ENCODE measurements around the gene POLR2I. TPM values are rescaled to one million over a fixed set of nuclear protein-coding genes. Genes with fewer than 3 reads are reported as not detected.

The POLR2I gene
- total RNA-seq, 1 donor from 2014 or later: 88.5 TPM

GRCh38 chr19:36100476-36100875 lies 14.2 kb downstream of the POLR2I start:
- no peak for DNase-seq (ENCODE audit: low read depth)
- no peak for TF ChIP-seq CTCF (conservative IDR thresholded peaks at IDR 0.05; ENCODE audit: low read depth, low read length)

DNA sequence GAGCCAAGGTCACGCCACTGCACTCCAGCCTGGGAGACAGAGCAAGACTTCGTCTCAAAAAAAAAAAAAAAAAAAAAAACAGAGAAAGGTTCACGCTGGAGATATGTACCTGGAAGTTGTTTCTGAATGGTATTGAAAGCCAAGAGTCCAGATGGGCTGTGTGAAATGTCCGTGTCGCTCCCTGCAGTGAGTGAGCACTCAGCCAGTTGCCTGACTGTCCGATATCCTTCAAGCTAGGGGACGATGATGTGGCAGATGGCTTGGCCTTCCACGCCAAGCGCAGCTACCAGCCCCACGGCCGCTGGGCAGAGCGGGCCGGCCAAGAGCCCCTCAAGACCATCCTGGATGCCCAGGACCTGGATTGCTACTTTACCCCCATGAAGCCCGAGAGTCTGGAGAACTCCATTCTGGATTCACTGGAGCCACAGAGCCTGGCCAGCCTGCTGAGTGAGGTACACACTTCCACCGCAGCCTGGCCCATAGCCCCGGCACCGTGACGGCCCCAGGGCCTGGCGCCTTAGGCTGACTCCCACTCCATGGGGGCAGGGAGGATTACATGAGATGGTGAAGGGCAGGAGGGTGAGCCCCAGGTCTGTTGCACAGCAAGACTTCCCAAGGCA lies 15.4 kb downstream of the POLR2I start:
- no peak for TF ChIP-seq CTCF (conservative IDR thresholded peaks at IDR 0.05; ENCODE audit: low read depth, low read length)
- H3K4me3 ChIP-seq (ENCODE audit: low read depth, low read length): no peak overlapping the region
- no peak for DNase-seq (ENCODE audit: low read depth)

More at GRCh38 chr19:36100476-36100875, 14.2 kb downstream of the POLR2I start:
- H3K4me3 ChIP-seq (ENCODE audit: low read depth, low read length): no peak overlapping the region

GRCh38 chr19:36097036-36097435 lies 17.6 kb downstream of the POLR2I start:
- DNase-seq (ENCODE audit: low read depth): no peak
- no peak overlapping the region for H3K4me3 ChIP-seq (ENCODE audit: low read depth, low read length)
- TF ChIP-seq CTCF (conservative IDR thresholded peaks at IDR 0.05; ENCODE audit: low read depth, low read length): no peak

GRCh38 chr19:36093687-36094086 lies 21.0 kb downstream of the POLR2I start:
- no peak overlapping the region for H3K4me3 ChIP-seq (ENCODE audit: low read depth, low read length)
- DNase-seq (ENCODE audit: low read depth): no peak
- TF ChIP-seq CTCF (conservative IDR thresholded peaks at IDR 0.05; ENCODE audit: low read depth, low read length): no peak

DNA sequence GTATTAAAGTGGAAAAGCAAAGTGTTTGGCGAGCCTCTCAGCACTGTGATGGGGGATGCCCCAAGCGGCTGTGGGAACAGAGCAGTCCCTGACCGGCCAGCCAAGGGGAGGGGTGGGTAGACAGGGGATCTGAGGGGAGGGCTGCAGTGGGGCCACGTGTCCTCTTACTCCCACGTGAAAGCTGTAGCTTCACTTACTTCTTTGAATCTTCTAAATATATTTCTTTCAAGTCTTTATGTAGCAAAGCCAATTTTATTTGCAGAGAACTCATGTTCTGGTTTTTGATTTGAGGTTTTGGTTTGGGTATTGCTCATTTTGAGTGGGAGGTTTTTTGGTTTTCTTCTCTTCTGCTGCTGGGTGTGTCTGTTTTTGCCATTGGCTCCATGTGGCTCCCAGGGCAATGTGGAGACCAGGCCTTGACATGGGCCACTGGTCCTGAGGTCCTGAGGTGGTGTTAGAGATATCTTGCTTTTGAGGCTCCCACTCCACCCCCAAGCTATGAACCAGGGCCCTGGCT lies 21.5 kb downstream of the POLR2I start:
- H3K4me3 ChIP-seq (ENCODE audit: low read depth, low read length): no peak overlapping the region
- no peak for DNase-seq (ENCODE audit: low read depth)
- no peak for TF ChIP-seq CTCF (conservative IDR thresholded peaks at IDR 0.05; ENCODE audit: low read depth, low read length)

- TF ChIP-seq CTCF (conservative IDR thresholded peaks at IDR 0.05; ENCODE audit: low read depth, low read length): no peak
- no peak for DNase-seq (ENCODE audit: low read depth)
- H3K4me3 ChIP-seq (ENCODE audit: low read depth, low read length): no peak overlapping the region
Observed at GRCh38 chr19:36092566-36092965, 22.1 kb downstream of the POLR2I start.
